CD14-positive monocyte (primary cell): ENCODE results near the gene GLTP. TPM values are rescaled to one million over a fixed set of nuclear protein-coding genes. Genes with fewer than 3 reads are reported as not detected.
A peak's percentile ranks its signal among the peaks of the same experiment; 100 is the strongest.

ENCODE experiments used
- DNase-seq, 3 donors: peaks; one replicate each; pipeline ENCODE4 v3.0.0-alpha.2; 2011 to 2022
- H2AFZ ChIP-seq: 2 replicates; pipeline ENCODE4 v1.6.0; 2012; ENCODE audit warnings: mild to moderate bottlenecking, low read depth, low read length, inconsistent platforms; ENCODE audit not compliant: insufficient read depth, poor library complexity, severe bottlenecking
- H3K27ac ChIP-seq, 2 donors: 1 replicate in 1 of 2; 2 replicates in 1 of 2; pipeline ENCODE4 v1.5.1; 2012 to 2013; ENCODE audit warnings: low read length in 2 of 2, control low read depth in 1 of 2, inconsistent platforms in 1 of 2, low read depth in 1 of 2, mild to moderate bottlenecking in 1 of 2
- H3K27me3 ChIP-seq, 2 donors: one replicate each; pipeline versions ENCODE4 v1.6.0 to v1.6.1; 2011 to 2013; ENCODE audit warnings: low read length in 2 of 2; ENCODE audit not compliant: control insufficient read depth in 2 of 2, insufficient read depth in 2 of 2
- H3K36me3 ChIP-seq, 2 donors: replicated peaks in 1 of 2; 1 replicate in 1 of 2; 2 replicates in 1 of 2; pipeline versions ENCODE4 v1.5.1 to v1.6.1; 2012 to 2013; ENCODE audit warnings: low read length in 2 of 2, control low read depth in 1 of 2, inconsistent platforms in 1 of 2, mild to moderate bottlenecking in 1 of 2; ENCODE audit not compliant: insufficient read depth in 2 of 2, control insufficient read depth in 1 of 2
- H3K4me1 ChIP-seq, 2 donors: 1 replicate in 1 of 2; 2 replicates in 1 of 2; pipeline versions ENCODE4 v1.5.1 to v1.6.1; 2012 to 2013; ENCODE audit warnings: low read length in 2 of 2, control low read depth in 1 of 2, inconsistent platforms in 1 of 2, mild to moderate bottlenecking in 1 of 2, moderate library complexity in 1 of 2; ENCODE audit not compliant: insufficient read depth in 2 of 2, control insufficient read depth in 1 of 2
- H3K4me2 ChIP-seq: replicated peaks from 2 replicates; pipeline ENCODE3; 2012; ENCODE audit warnings: low read length, moderate library complexity, mild to moderate bottlenecking; ENCODE audit not compliant: poor library complexity, severe bottlenecking; ENCODE audit errors: extremely low read depth
- H3K4me3 ChIP-seq, 3 experiments: fragments of 200-600 bp in 1 of 3; sonication (generic) in 1 of 3; replicated peaks in 1 of 3; 1 replicate in 2 of 3; 2 replicates in 1 of 3; pipeline ENCODE4 v1.5.1; 2011 to 2013; ENCODE audit warnings: low read length in 3 of 3, mild to moderate bottlenecking in 3 of 3, control low read depth in 2 of 3, low read depth in 2 of 3, inconsistent platforms in 1 of 3, moderate library complexity in 1 of 3
- H3K79me2 ChIP-seq: 2 replicates; pipeline ENCODE4 v1.6.0; 2012; ENCODE audit warnings: mild to moderate bottlenecking, control low read depth, inconsistent platforms, low read length, moderate library complexity; ENCODE audit not compliant: insufficient read depth
- H3K9ac ChIP-seq: 2 replicates; pipeline ENCODE4 v1.6.0; 2017; ENCODE audit warnings: low read length, mild to moderate bottlenecking; ENCODE audit not compliant: insufficient read depth, poor library complexity, severe bottlenecking
- H3K9me3 ChIP-seq, 2 donors: replicated peaks in 1 of 2; 1 replicate in 1 of 2; 2 replicates in 1 of 2; pipeline versions ENCODE4 v1.5.1 to v1.6.1; 2012 to 2013; ENCODE audit warnings: low read length in 2 of 2, control low read depth in 1 of 2; ENCODE audit not compliant: control insufficient read depth in 1 of 2, insufficient read depth in 1 of 2
- H4K20me1 ChIP-seq: 2 replicates; pipeline ENCODE4 v1.6.0; 2012; ENCODE audit warnings: mild to moderate bottlenecking, low read length, control low read depth, moderate library complexity; ENCODE audit not compliant: insufficient read depth
- H3K27ac Mint-ChIP-seq, 7 donors: one replicate each; pipeline ENCODE4 v1.8.0; 2020; ENCODE audit warnings: mild to moderate bottlenecking in 7 of 7, mixed read lengths in 7 of 7, moderate library complexity in 6 of 7, inconsistent platforms in 2 of 7
- H3K27me3 Mint-ChIP-seq, 3 donors: one replicate each; pipeline ENCODE4 v1.8.0; 2021 to 2022; ENCODE audit warnings: low read depth in 3 of 3, mild to moderate bottlenecking in 3 of 3, mixed read lengths in 3 of 3, moderate library complexity in 3 of 3, inconsistent platforms in 1 of 3
- H3K36me3 Mint-ChIP-seq, 2 donors: one replicate each; pipeline ENCODE4 v1.8.0; 2020; ENCODE audit warnings: mixed read lengths in 2 of 2, inconsistent platforms in 1 of 2, mild to moderate bottlenecking in 1 of 2
- H3K4me1 Mint-ChIP-seq: one replicate; pipeline ENCODE4 v1.8.0; 2020; ENCODE audit warnings: mild to moderate bottlenecking, mixed read lengths
- H3K4me3 Mint-ChIP-seq, 2 donors: one replicate each; pipeline ENCODE4 v1.8.0; 2020; ENCODE audit warnings: mild to moderate bottlenecking in 2 of 2, mixed read lengths in 2 of 2, moderate library complexity in 1 of 2
- H3K9me3 Mint-ChIP-seq, 7 donors: one replicate each; pipeline ENCODE4 v1.8.0; 2020 to 2022; ENCODE audit warnings: mixed read lengths in 7 of 7, mild to moderate bottlenecking in 6 of 7, moderate library complexity in 6 of 7, inconsistent platforms in 2 of 7
- WGBS: methylation state at CpG from one replicate; pipeline ENCODE4 v1.1.5; 2013; ENCODE audit warnings: missing lambda C conversion rate; ENCODE audit not compliant: insufficient coverage; 5-methylcytosine and 5-hydroxymethylcytosine counted together
- intact Hi-C, 2 donors: fragments of 100-400 bp; cut with micrococcal nuclease; formaldehyde crosslinking; loops; one replicate each; pipeline versions ENCODE4 v1.15.0 to v1.15.1; 2023
- polyA plus RNA-seq, 3 donors: library from polyadenylated mRNA; depleted of rRNA in 1 of 3; unstranded in 2 of 3; stranded (reverse) in 1 of 3; fragments of 300-500 nt in 2 of 3; fragments of >200 nt in 1 of 3; fragmentation: Illumina TruSeq in 2 of 3; gene quantifications; 1 replicate in 2 of 3; 2 replicates in 1 of 3; pipeline ENCODE4 v1.2.3, GENCODE V29; 2012 to 2021
- TF ChIP-seq, protein P1 (sequence below): fragments of 200-600 bp; IDR thresholded peaks from one replicate; pipeline ENCODE4 v1.8.0; 2022; ENCODE audit warnings: antibody characterized with exemption, mild to moderate bottlenecking

The GLTP gene
- polyA plus RNA-seq, 3 donors, result 46.2 to 65.9 (median 51.7) TPM

DNA sequence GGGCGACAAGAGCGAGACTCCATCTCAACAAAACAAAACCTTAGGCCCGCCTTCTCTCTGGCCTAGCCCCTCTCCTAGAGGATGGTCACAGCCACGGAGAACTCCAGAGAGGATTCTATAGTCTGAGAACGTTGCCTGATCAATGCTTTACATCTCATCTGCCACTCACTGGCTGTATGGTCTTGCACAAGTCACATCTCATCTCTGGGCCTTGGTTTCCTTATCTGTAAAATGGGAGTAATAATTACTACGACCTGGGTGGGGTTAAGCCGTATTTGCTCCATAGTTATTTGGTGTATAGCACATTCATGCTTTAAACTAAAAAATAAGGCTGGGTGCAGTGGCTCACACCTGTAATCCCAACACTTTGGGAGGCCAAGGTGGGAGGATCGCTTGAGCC, 55.6 kb downstream of the GLTP start:
- WGBS, result 100% methylated on average over 2 of the region's 8 CpGs
- Histone ChIP-seq H3K9ac (no peak overlapping the region), H3K36me3 (no peaks in the 10 kb centered on the region), H3K27me3 (no peaks in the 10 kb centered on the region), H3K4me2 (no peak overlapping the region), H3K4me3 (no peak overlapping the region), H2AFZ (no peak overlapping the region), H3K79me2 (no peaks in the 10 kb centered on the region), H4K20me1 (no peaks in the 10 kb centered on the region), H3K27ac (no peak overlapping the region), H3K9me3 (no peaks in the 10 kb centered on the region), H3K4me1 (peaks cover 47 to 49% of the 10 kb centered on the region in 2 donors)
- H3K4me1 Mint-ChIP-seq, result peaks cover 56% of the 10 kb centered on the region
- H3K27me3 Mint-ChIP-seq, result peaks cover 2 to 5% (median 4%) of the 10 kb centered on the region in 3 donors
- TF ChIP-seq, protein P1, sequence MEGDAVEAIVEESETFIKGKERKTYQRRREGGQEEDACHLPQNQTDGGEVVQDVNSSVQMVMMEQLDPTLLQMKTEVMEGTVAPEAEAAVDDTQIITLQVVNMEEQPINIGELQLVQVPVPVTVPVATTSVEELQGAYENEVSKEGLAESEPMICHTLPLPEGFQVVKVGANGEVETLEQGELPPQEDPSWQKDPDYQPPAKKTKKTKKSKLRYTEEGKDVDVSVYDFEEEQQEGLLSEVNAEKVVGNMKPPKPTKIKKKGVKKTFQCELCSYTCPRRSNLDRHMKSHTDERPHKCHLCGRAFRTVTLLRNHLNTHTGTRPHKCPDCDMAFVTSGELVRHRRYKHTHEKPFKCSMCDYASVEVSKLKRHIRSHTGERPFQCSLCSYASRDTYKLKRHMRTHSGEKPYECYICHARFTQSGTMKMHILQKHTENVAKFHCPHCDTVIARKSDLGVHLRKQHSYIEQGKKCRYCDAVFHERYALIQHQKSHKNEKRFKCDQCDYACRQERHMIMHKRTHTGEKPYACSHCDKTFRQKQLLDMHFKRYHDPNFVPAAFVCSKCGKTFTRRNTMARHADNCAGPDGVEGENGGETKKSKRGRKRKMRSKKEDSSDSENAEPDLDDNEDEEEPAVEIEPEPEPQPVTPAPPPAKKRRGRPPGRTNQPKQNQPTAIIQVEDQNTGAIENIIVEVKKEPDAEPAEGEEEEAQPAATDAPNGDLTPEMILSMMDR, result no peak
- H3K4me3 Mint-ChIP-seq, result no peak overlapping the region
- H3K36me3 Mint-ChIP-seq, result peaks cover 4 to 7% of the 10 kb centered on the region in 2 donors
- H3K9me3 Mint-ChIP-seq, result peaks cover 0 to 3% (median 0%) of the 10 kb centered on the region in 7 donors
- intact Hi-C loops, result no loop called here
- no peak overlapping the region for H3K27ac Mint-ChIP-seq
- no peak for DNase-seq

GRCh38 chr12:109822951-109823411, 57.4 kb downstream of the GLTP start:
- H3K4me1 Mint-ChIP-seq, result peaks cover 44% of the 10 kb centered on the region
- 88% methylated on average over 15 of the region's 15 CpGs for WGBS
- Histone ChIP-seq H3K27me3 (no peaks in the 10 kb centered on the region), H2AFZ (no peak overlapping the region), H3K36me3 (no peaks in the 10 kb centered on the region), H3K9me3 (no peaks in the 10 kb centered on the region), H4K20me1 (no peaks in the 10 kb centered on the region), H3K4me2 (no peak overlapping the region), H3K79me2 (no peaks in the 10 kb centered on the region), H3K4me3 (no peak overlapping the region), H3K4me1 (peaks cover 30 to 32% of the 10 kb centered on the region in 2 donors), H3K9ac (no peak overlapping the region), H3K27ac (no peak overlapping the region)
- H3K4me3 Mint-ChIP-seq, result no peak overlapping the region
- H3K27me3 Mint-ChIP-seq, result peaks cover 4 to 7% (median 6%) of the 10 kb centered on the region in 3 donors
- DNase-seq, result peak in 2 of 3 donors; percentile 20 to 41
- intact Hi-C loops, result no loop called here
- peak overlapping the region in 4 of 7 donors; percentile 35 to 83 (median 76) for H3K27ac Mint-ChIP-seq
- peaks cover 4 to 7% of the 10 kb centered on the region in 2 donors for H3K36me3 Mint-ChIP-seq
- peaks cover 0 to 3% (median 0%) of the 10 kb centered on the region in 7 donors for H3K9me3 Mint-ChIP-seq
- TF ChIP-seq, protein P1, result no peak
